Measurements from ENCODE around the gene PCDHA13.
"Not testable (repeated sequence)": the region's sequence is repeated elsewhere in the genome, so short reads cannot be mapped to it uniquely, and the experiment has no call there.

Gene PCDHA13

GRCh38 chr5:140857987-140858240, 24.0 kb upstream of the PCDHA13 start:
- H3K4me3 Mint-ChIP-seq, result no peak overlapping the region
- DNase-seq, result no peak
- H3K36me3 Mint-ChIP-seq (ENCODE audit: low read depth), result no peaks in the 10 kb centered on the region
- no peaks in the 10 kb centered on the region for H3K4me1 Mint-ChIP-seq (ENCODE audit: low read depth)
- peaks cover 18% of the 10 kb centered on the region for H3K9me3 Mint-ChIP-seq
- H3K27ac Mint-ChIP-seq, result no peak overlapping the region
- H3K27me3 Mint-ChIP-seq, result peaks cover 47% of the 10 kb centered on the region

- Mint-ChIP-seq H3K4me3 (no peak overlapping the region), H3K9me3 (peaks cover 19% of the 10 kb centered on the region), H3K4me1 (ENCODE audit: low read depth) (no peaks in the 10 kb centered on the region), H3K27me3 (peaks cover 39% of the 10 kb centered on the region), H3K36me3 (ENCODE audit: low read depth) (no peaks in the 10 kb centered on the region), H3K27ac (no peak overlapping the region)
- no peak for DNase-seq
These were observed 19.3 kb upstream of the PCDHA13 start for GRCh38 chr5:140862441-140863295.

GRCh38 chr5:140868721-140869554, 13.0 kb upstream of the PCDHA13 start, which contains the start of gene PCDHA11:
PCDHA11 (plus strand) TSS chr5:140868957; CDS start chr5:140869104, 147 bp downstream.
- H3K27me3 Mint-ChIP-seq, result peaks cover 44% of the 10 kb centered on the region
- no peak for DNase-seq
- peaks cover 7% of the 10 kb centered on the region for H3K36me3 Mint-ChIP-seq (ENCODE audit: low read depth)
- peaks cover 16% of the 10 kb centered on the region for H3K9me3 Mint-ChIP-seq
- no peak within 1 kb of the TSS for H3K27ac Mint-ChIP-seq
- no peak within 1 kb of the TSS for H3K4me3 Mint-ChIP-seq
- no peaks in the 10 kb centered on the region for H3K4me1 Mint-ChIP-seq (ENCODE audit: low read depth)

- peaks cover 47% of the 10 kb centered on the region for H3K27me3 Mint-ChIP-seq
- peaks cover 21% of the 10 kb centered on the region for H3K9me3 Mint-ChIP-seq
- H3K27ac Mint-ChIP-seq, result no peak overlapping the region
- H3K36me3 Mint-ChIP-seq (ENCODE audit: low read depth), result peaks cover 7% of the 10 kb centered on the region
- H3K4me1 Mint-ChIP-seq (ENCODE audit: low read depth), result no peaks in the 10 kb centered on the region
- no peak for DNase-seq
- no peak overlapping the region for H3K4me3 Mint-ChIP-seq
These were observed 12.4 kb upstream of the PCDHA13 start for GRCh38 chr5:140869555-140869886.

GRCh38 chr5:140870221-140871201, 11.4 kb upstream of the PCDHA13 start:
- Mint-ChIP-seq H3K36me3 (ENCODE audit: low read depth) (peaks cover 7% of the 10 kb centered on the region), H3K27me3 (peaks cover 54% of the 10 kb centered on the region), H3K27ac (no peak overlapping the region), H3K4me1 (ENCODE audit: low read depth) (no peaks in the 10 kb centered on the region), H3K4me3 (no peak overlapping the region), H3K9me3 (peaks cover 27% of the 10 kb centered on the region)
- no peak for DNase-seq

GRCh38 chr5:140875085-140876065, 6.5 kb upstream of the PCDHA13 start, which contains the start of gene PCDHA12:
PCDHA12 (plus strand) TSS chr5:140875308; CDS start chr5:140875473, 165 bp downstream.
- DNase-seq, result no peak
- H3K9me3 Mint-ChIP-seq, result peaks cover 37% of the 10 kb centered on the region
- no peak within 1 kb of the TSS for H3K27ac Mint-ChIP-seq
- H3K36me3 Mint-ChIP-seq (ENCODE audit: low read depth), result peaks cover 3% of the 10 kb centered on the region
- H3K27me3 Mint-ChIP-seq, result peaks cover 57% of the 10 kb centered on the region
- H3K4me1 Mint-ChIP-seq (ENCODE audit: low read depth), result no peaks in the 10 kb centered on the region
- H3K4me3 Mint-ChIP-seq, result no peak within 1 kb of the TSS

GRCh38 chr5:140876541-140877261, 5.2 kb upstream of the PCDHA13 start:
- not testable (repeated sequence) for H3K27ac Mint-ChIP-seq

GRCh38 chr5:140877262-140877581, 4.7 kb upstream of the PCDHA13 start:
- H3K27me3 Mint-ChIP-seq, result peaks cover 60% of the 10 kb centered on the region
- peaks cover 42% of the 10 kb centered on the region for H3K9me3 Mint-ChIP-seq
- no peaks in the 10 kb centered on the region for H3K4me1 Mint-ChIP-seq (ENCODE audit: low read depth)
- H3K4me3 Mint-ChIP-seq, result no peak overlapping the region
- H3K27ac Mint-ChIP-seq, result no peak overlapping the region
- peaks cover 3% of the 10 kb centered on the region for H3K36me3 Mint-ChIP-seq (ENCODE audit: low read depth)
- no peak for DNase-seq

More at GRCh38 chr5:140876541-140877261, 5.2 kb upstream of the PCDHA13 start:
- not testable (repeated sequence) for DNase-seq; H3K4me3 Mint-ChIP-seq; H3K4me1 Mint-ChIP-seq (ENCODE audit: low read depth); H3K36me3 Mint-ChIP-seq (ENCODE audit: low read depth)
- peaks cover 41% of the 10 kb centered on the region for H3K9me3 Mint-ChIP-seq
- peaks cover 58% of the 10 kb centered on the region for H3K27me3 Mint-ChIP-seq

- Mint-ChIP-seq H3K4me3 (no peak overlapping the region), H3K27ac (no peak overlapping the region), H3K27me3 (peaks cover 32% of the 10 kb centered on the region)
These were observed 621 bp downstream of the PCDHA13 start for GRCh38 chr5:140882591-140882899.

GRCh38 chr5:140883373-140883772, 1.4 kb downstream of the PCDHA13 start:
- Mint-ChIP-seq H3K27me3 (peaks cover 29% of the 10 kb centered on the region), H3K9me3 (peaks cover 23% of the 10 kb centered on the region), H3K4me3 (no peak overlapping the region), H3K27ac (no peak overlapping the region), H3K36me3 (ENCODE audit: low read depth) (peaks cover 5% of the 10 kb centered on the region), H3K4me1 (ENCODE audit: low read depth) (no peaks in the 10 kb centered on the region)
- no peak for DNase-seq

More at GRCh38 chr5:140882591-140882899, 621 bp downstream of the PCDHA13 start:
- Mint-ChIP-seq H3K9me3 (peaks cover 28% of the 10 kb centered on the region), H3K36me3 (ENCODE audit: low read depth) (peaks cover 5% of the 10 kb centered on the region), H3K4me1 (ENCODE audit: low read depth) (no peaks in the 10 kb centered on the region)
- no peak for DNase-seq

- peaks cover 29% of the 10 kb centered on the region for H3K27me3 Mint-ChIP-seq
- no peak overlapping the region for H3K27ac Mint-ChIP-seq
- H3K9me3 Mint-ChIP-seq, result peaks cover 23% of the 10 kb centered on the region
These were observed 2.2 kb downstream of the PCDHA13 start for GRCh38 chr5:140883927-140884697.

GRCh38 chr5:140916325-140916724, 34.4 kb downstream of the PCDHA13 start:
- Mint-ChIP-seq H3K27me3 (peaks cover 6% of the 10 kb centered on the region), H3K27ac (no peak overlapping the region), H3K4me1 (ENCODE audit: low read depth) (no peaks in the 10 kb centered on the region), H3K36me3 (ENCODE audit: low read depth) (no peaks in the 10 kb centered on the region), H3K4me3 (no peak overlapping the region), H3K9me3 (peaks cover 3% of the 10 kb centered on the region)
- DNase-seq, result no peak

More at GRCh38 chr5:140883927-140884697, 2.2 kb downstream of the PCDHA13 start:
- Mint-ChIP-seq H3K4me3 (no peak overlapping the region), H3K36me3 (ENCODE audit: low read depth) (peaks cover 5% of the 10 kb centered on the region), H3K4me1 (ENCODE audit: low read depth) (no peaks in the 10 kb centered on the region)
- no peak for DNase-seq

All from activated T-cell treated with anti-CD3 and anti-CD28 coated beads, Interleukin-2, amount 50 U/mL, for 24 hours (primary cell).